HG03520 (cell line): Measurements from ENCODE around the gene LRBA.
"Not testable (repeated sequence)": the region's sequence is repeated elsewhere in the genome, so short reads cannot be mapped to it uniquely, and the experiment has no call there.

ENCODE experiments used
- ATAC-seq: cut with Tn5 transposase; IDR thresholded peaks from one replicate; pipeline ENCODE4 v1.9.1; 2021; ENCODE audit warnings: mild to moderate bottlenecking, moderate library complexity; ENCODE audit not compliant: unreplicated experiment

The LRBA gene

GRCh38 chr4:150978738-150979575 lies 36.1 kb downstream of the LRBA start:
- ATAC-seq = no peak

- no peak for ATAC-seq
These were observed 38.5 kb downstream of the LRBA start for GRCh38 chr4:150976478-150977118.

DNA sequence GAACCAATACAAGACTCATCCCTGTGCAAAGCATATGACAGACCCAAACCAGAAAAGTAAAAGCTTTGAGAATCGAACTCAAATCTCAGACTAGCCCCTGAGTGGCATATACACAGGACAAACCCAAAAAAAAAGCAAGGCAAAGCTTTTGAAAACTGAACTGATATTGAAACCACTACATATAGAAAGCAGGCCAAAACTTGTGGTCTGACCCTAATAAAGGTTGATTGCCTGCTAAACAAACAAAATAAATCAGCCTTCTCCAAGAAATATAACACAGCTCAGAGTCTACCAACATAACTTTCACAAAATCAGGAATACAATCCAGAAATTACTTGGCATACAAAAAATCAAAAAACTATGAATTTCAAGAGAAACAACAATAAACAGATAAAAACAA lies 40.3 kb downstream of the LRBA start:
- peak; percentile 55 for ATAC-seq

DNA sequence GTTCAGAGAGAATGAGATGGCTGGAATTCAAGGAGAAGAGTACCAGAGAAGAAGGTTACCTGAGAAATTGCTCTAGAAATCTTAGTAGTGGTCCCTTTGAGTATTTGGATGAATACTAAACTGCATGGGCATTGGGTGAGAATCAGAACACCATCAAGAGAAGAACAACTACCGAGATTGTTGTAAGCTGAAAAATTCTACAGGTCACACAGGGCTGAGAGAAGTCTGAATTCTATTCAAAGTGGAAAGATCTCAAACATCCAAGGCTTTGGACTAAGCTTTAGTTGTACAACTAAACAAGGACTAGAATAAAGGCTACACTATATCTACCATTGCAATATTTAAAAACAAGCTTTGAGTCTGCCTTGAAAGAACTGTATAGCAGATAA lies 40.8 kb downstream of the LRBA start:
- no peak for ATAC-seq

GRCh38 chr4:150973626-150974251 lies 41.3 kb downstream of the LRBA start:
- no peak for ATAC-seq

GRCh38 chr4:150972592-150972991 lies 42.5 kb downstream of the LRBA start:
- no peak for ATAC-seq

- no peak for ATAC-seq
These were observed 43.2 kb downstream of the LRBA start for GRCh38 chr4:150971901-150972300.

DNA sequence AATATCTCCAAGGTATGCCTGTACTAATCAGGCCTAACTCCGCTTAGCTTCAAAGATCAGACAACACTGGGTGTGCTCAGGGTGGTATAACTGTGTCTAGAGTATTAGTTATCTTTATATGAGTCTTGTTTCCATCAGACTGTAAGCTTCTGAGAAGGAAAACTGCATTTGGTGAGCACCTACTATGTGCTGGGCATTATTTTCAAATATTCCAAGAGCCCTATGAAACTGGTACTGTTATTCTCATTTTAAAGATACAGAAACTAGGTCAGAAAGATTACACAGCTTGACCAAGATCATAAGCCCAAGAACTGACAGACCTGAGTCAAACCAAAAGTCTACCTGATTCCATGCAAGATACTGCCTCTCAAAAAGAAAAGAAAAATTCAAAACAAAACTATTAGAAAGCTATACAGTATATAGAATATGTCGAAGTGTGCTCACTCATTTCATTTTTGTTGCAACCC lies 44.4 kb downstream of the LRBA start:
- ATAC-seq = peak; percentile 66

GRCh38 chr4:150964754-150965153 lies 50.3 kb downstream of the LRBA start:
- no peak for ATAC-seq

DNA sequence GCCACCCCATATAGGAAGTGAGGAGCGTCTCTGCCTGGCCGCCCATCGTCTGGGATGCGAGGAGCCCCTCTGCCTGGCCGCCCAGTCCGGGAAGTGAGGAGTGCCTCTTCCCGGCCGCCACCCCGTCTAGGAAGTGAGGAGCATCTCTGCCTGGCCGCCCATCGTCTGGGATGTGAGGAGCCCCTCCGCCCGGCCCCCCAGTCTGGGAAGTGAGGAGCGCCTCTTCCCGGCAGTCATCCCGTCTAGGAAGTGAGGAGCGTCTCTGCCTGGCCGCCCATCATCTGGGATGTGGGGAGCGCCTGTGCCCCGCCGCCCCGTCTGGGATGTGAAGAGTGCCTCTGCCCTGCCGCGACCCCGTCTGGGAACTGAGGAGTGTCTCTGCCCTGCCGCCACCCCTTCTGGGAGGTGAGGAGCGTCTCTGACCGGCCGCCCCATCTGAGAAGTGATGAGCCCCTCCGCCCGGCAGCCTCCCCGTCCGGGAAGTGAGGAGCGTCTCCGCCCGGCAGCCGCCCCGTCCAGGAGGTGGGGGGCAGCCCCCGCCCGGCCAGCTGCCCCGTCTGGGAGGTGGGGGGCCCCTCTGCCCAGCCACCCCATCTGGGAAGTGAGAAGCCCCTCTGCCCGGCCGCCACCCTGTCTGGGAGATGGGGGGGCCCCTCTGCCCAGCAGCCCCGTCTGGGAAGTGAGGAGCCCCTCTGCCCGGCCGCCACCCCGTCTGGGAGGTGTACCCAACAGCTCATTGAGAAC lies 51.3 kb downstream of the LRBA start:
- ATAC-seq = not testable (repeated sequence)

- ATAC-seq = peak; percentile 67
These were observed 52.8 kb downstream of the LRBA start for GRCh38 chr4:150962245-150962644.

GRCh38 chr4:150961566-150961965 lies 53.5 kb downstream of the LRBA start:
- ATAC-seq = no peak

- ATAC-seq = no peak
These were observed 54.3 kb downstream of the LRBA start for GRCh38 chr4:150960818-150961217.

DNA sequence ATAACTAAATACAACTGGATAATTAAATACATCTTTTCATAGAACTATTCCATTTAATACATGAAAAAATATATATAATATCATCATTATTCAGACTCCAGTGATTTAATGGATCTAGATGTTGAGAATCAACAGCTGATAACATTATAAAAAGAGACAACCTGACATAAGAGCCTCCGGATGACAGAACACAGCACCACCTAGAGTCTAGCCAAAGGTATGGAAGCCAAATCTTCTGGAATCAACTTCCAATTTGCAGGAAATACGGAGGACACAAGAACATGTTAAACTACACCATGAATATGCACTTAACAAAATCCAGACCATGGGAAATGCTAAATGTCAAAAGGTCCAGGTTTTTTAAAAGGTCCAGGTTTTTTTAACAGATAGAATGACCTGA lies 55.0 kb downstream of the LRBA start:
- ATAC-seq = no peak

DNA sequence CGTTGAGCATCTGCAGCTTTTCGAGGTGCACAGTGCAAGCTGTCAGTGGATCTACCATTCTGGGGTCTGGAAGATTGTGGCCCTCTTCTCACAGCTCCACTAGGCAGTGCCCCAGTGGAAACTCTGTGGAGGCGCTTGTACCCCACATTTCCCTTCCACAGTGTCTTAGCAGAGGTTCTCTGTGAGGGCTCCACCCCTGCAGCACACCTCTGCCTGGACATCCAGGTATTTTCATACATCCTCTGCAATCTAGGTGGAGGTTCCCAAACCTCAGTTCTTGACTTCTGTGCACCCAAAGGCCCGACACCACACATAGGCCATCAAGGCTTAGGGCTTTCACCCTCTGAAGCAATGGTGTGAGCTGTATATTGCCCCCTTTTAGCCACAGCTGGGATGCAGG lies 57.1 kb downstream of the LRBA start:
- not testable (repeated sequence) for ATAC-seq

DNA sequence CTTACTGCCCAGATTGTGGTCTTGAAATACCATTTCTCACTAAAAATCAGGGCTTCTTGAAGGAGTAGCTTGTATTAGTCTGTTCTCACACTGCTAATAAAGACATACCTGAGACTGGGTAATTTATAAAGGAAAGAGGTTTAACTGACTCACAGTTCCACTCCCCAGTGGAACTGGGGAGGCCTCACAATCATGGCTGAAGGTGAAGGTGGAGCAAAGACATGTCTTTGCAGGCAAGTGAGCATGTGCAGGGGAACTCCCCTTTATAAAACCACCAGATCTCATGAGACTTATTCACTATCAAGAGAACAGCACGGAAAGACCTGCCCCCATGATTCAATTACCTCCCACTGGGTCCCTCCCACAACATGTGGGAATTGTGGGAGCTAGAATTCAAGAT lies 58.0 kb downstream of the LRBA start:
- ATAC-seq = not testable (repeated sequence)

GRCh38 chr4:150953916-150954315 lies 61.2 kb downstream of the LRBA start:
- not testable (repeated sequence) for ATAC-seq

GRCh38 chr4:150952167-150952845 lies 62.8 kb downstream of the LRBA start:
- ATAC-seq = no peak

DNA sequence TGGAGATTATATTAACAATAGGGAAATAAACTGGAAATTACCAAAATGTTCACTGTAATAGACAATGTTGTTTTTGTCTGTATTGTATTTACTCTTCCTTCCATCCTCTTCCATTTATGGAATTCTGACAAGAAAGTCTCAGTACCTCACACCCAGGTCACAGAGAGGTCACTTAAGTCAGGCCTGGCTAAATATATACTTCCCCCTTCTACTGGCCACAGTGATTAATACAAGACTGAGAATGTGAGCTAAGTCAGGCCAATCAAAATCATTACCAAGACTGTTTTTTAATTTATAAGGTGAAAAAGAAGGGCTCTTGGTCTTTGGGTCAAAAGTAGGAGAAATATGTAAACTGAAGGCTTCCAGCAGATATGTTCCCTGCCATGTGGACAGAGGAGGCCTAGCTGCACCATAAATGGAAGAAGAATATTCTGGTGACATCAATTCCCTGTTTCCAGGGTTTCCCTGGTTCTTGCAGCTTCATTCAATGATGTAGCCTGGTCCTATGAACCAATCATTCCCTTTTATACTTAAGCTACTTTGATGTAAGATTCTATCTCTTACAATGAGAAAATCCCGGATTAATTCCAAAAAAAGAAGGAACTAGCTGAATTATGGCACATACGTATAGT lies 64.3 kb downstream of the LRBA start:
- ATAC-seq = peak; percentile 63

DNA sequence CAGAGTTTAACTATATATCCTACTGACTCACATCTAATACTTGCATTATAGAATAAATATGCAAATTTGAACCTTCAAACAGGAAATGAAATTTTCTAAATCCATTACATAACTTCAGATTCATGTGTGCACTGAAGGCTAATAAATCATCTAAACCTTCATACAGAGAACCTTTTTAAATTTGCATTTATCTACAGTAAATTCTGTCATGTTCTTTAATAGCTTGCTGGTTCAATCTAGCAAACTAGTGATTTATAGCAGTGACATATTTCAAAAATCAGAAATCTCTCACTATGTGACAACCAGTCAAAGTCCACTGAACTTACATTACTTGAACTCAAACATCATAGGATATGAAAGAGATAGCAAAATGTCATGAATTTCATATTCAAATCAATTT lies 65.1 kb downstream of the LRBA start:
- no peak for ATAC-seq
